NB4 (cell line): ENCODE results near the gene COL23A1.

ENCODE experiments used
- MYC ChIP-seq: IDR thresholded peaks from 2 replicates; pipeline ENCODE4 v1.6.1; 2011; ENCODE audit warnings: low read depth, low read length
- POLR2A ChIP-seq: IDR thresholded peaks from 2 replicates; pipeline ENCODE4 v1.6.1; 2011; ENCODE audit warnings: mild to moderate bottlenecking; ENCODE audit not compliant: insufficient read length; ENCODE audit errors: extremely low read depth
- TF ChIP-seq, protein P1 (sequence below): IDR thresholded peaks from one replicate; pipeline ENCODE4 v1.5.1; 2012; ENCODE audit warnings: low read depth, low read length

DNA sequence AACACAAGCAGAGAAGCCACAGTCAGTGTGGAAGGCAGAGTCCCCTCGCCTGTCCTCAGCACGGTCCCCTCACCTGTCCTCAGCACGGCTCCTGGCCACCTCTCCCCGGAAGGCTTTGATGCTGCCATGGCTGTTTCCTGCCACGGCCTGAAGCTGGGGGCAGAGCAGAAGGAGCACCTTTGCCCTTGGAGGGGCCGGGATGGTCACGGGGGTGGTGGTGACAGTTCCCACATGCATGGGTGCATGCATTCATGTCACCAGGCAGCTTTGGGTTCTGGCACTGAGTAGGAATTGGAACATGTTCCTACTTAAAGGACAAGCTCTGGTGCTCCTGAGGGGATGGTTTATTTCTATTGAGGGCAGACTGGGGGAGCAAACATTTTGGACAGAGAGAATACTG, 299.8 kb downstream of the COL23A1 start:
- TF ChIP-seq, protein P1, sequence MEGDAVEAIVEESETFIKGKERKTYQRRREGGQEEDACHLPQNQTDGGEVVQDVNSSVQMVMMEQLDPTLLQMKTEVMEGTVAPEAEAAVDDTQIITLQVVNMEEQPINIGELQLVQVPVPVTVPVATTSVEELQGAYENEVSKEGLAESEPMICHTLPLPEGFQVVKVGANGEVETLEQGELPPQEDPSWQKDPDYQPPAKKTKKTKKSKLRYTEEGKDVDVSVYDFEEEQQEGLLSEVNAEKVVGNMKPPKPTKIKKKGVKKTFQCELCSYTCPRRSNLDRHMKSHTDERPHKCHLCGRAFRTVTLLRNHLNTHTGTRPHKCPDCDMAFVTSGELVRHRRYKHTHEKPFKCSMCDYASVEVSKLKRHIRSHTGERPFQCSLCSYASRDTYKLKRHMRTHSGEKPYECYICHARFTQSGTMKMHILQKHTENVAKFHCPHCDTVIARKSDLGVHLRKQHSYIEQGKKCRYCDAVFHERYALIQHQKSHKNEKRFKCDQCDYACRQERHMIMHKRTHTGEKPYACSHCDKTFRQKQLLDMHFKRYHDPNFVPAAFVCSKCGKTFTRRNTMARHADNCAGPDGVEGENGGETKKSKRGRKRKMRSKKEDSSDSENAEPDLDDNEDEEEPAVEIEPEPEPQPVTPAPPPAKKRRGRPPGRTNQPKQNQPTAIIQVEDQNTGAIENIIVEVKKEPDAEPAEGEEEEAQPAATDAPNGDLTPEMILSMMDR = no peak
- TF ChIP-seq POLR2A (no peak), MYC (no peak)
